Stimulated activated naive CD8-positive, alpha-beta T cell treated with anti-CD3 and anti-CD28 coated beads, Interleukin-15, Interleukin-2, amounts not matched to agents 100 U/mL and 50 U/mL, for 24 hours (primary cell): Measurements from ENCODE around the gene PCDH9.

Source experiments
- ATAC-seq: fragments of 150-1000 bp; cut with Tn5 transposase; one replicate; pipeline ENCODE4 v1.10.0; 2021
- DNase-seq: peaks from one replicate; pipeline ENCODE4 v3.0.0; 2021

PCDH9 gene

DNA sequence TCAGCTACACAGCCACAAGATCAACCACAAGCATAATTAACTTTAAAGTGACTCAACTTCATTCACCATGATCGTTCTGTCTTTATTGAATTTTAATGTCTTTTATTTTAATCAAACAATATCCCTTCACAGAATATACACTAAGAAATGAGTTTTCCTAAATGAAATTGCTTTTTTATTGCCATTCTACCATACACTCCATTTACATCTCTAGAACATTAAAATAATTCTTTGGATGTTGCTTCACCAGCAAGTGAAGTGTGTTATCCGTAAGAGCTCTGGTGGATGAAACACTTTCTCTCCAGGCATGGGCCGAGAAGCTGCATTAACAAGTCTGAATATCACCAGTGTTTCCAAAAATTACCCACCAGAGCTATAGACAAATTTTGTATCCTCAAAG is 789.2 kb downstream of the PCDH9 start:
- ATAC-seq (no peak), DNase-seq (no peak)

DNA sequence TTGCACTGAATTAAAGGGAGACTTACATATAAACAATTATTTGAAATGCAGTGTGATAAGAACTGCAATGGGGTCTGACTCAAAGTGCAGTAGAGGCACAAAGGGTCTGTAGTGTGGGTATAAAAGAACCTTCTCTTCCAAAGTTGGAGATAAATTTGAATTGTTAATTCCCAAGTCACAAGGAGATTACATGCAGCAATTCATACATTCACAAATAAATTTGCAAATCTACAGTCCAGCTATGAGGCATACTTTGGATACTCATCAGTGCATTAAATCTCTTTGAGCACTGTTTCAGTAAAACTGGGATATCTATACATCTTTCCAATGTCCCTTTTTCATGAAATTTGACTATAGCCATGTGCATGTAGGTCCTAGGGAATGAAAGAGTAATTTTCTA is 799.4 kb downstream of the PCDH9 start:
- DNase-seq (no peak), ATAC-seq (no peak)

DNA sequence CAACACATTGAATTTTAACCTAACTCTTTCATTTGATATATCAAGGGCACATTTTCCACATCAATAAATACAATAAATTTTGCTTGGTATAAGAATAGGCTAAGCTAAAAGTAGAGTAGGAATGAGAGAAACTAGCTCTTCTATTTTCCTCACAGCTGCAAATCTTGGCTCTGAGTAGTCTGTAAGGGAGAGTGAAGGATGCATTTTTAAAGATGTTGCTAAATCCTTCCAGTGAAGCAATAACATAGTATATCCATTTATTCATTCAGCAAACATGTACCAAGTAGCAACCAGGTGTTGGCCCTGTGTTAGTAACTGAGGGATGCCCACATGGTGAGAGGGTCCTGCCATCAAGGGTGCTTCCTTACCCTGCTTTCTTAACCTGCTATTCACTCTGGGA is 799.9 kb downstream of the PCDH9 start:
- DNase-seq (no peak), ATAC-seq (no peak)

- ATAC-seq (no peak), DNase-seq (no peak)
Measured at GRCh38 chr13:66429156-66429555, 801.0 kb downstream of the PCDH9 start.

- DNase-seq (no peak), ATAC-seq (no peak)
Measured at GRCh38 chr13:66427458-66427861, 802.7 kb downstream of the PCDH9 start.

- ATAC-seq (no peak), DNase-seq (no peak)
Measured at GRCh38 chr13:66425741-66426140, 804.4 kb downstream of the PCDH9 start.

DNA sequence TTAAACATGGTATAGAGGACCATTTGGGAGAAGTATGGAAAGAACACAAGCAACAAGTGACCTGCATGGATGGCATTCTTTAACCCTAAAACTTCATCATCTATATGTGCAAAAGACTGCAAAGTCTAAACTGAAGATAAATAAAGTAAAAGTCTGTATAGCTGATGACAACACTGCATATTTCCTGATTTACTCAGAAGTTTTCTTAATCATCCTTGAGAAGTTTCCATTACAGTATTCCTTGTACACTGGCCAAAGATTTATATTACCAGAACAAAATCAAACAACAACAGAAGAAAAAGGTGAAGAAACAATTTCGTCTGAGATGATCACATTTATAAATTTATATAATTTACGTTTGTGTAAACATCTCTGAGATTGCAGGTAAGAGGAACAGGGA is 805.7 kb downstream of the PCDH9 start:
- DNase-seq (no peak), ATAC-seq (no peak)

DNA sequence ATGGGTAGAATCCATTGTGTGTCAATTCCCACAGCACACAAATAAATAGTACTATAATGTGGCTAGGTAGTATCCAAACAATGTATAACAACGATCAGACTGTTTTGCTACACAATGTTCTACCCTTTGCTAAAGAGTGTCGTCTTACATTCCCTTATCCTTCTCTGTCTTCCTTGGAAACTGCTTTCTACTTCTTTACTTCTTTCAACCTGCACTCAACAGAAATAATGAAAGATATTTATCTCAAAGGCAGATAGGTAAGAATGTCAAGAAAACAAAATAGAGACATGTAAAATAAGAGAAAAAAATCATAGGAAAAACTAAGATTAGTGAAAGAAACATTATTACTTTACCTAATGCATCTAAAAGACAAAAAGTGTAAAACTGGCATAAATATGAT is 814.7 kb downstream of the PCDH9 start:
- no peak for ATAC-seq

GRCh38 chr13:66414066-66414800 is 815.9 kb downstream of the PCDH9 start:
- ATAC-seq (no peak), DNase-seq (no peak)

More for the DNA sequence above, 814.7 kb downstream of the PCDH9 start:
- no peak for DNase-seq

- ATAC-seq, result no peak
- DNase-seq, result no peak
Measured at GRCh38 chr13:66410314-66410713, 819.8 kb downstream of the PCDH9 start.

DNA sequence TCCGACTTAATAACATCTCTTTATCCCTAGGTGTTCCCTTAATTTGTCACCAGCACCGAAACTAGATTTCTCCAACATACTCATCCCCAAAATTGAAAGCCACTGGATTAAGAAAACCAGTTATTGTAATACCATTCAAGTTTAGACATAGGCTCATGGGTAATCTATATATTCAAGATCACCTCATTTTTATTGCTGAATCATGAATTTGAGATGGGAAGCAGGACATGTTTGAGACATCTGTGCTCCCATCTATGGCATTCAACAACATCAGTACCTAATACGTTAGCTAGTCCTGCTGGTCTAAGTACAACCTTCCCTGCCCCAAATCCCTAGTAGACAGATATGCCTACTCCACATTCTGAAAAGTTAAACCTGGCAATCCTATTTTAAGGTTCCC is 820.6 kb downstream of the PCDH9 start:
- DNase-seq (no peak), ATAC-seq (no peak)

GRCh38 chr13:66407128-66407527 is 823.0 kb downstream of the PCDH9 start:
- ATAC-seq, result no peak
- no peak for DNase-seq

- no peak for ATAC-seq
- DNase-seq, result no peak
Measured at GRCh38 chr13:66405908-66406802, 824.0 kb downstream of the PCDH9 start.

- no peak for DNase-seq
- no peak for ATAC-seq
Measured at GRCh38 chr13:66402546-66402945, 827.6 kb downstream of the PCDH9 start.

DNA sequence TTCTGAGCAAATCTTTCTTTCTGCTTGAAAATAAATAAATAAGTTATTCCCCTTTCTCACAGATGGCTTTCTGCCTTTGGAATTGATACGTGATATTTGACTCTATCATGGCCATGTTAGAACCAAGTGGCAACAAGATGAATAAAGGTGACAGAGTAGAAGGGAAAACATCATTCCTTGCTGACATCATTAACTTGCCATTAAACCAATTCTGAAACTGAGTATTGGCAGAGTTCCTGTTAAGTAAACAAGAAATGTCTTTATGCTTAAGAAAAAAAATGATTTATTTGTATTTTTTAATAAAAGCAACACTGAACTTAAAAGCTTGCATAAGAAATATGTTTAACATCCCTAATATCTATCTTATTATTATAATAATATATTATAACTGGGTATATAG is 828.1 kb downstream of the PCDH9 start:
- ATAC-seq (no peak), DNase-seq (no peak)

GRCh38 chr13:66400292-66400691 is 829.8 kb downstream of the PCDH9 start:
- DNase-seq (no peak), ATAC-seq (no peak)

DNA sequence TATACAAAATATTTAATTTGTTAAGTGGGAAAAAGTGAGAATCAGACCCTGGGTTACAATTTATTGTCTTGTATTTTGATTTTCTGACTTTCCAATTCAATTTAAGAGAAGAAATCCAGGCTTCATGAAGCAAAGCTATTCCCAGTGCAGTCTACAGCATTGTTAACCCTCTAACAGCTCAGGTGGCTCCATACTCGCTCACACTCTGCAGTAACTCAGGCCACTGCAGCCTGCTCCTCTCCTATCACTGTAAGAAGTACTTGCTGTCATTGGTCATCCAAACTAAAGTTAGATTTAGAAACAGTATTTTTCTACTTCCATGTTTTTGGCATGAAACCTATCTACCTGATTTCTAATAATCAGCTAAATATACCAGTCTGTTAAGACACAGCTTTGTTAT is 830.3 kb downstream of the PCDH9 start:
- no peak for ATAC-seq
- no peak for DNase-seq

DNA sequence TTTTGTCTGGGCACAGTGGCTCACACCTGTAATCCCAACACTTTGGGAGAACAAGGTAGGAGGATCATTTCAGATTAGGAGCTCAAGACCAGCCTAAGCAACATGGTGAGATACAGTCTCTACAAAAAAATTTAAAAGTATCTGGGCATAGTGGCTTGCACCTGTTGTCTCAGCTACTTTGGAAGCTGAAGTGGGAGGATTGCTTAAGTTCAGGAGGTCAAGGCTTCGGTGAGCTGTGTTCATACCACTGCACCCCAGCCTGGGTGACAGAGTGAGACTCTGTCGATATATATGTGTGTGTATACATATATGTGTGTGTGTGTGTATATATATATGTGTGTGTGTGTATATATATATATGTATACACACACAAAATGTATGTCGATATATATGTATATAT is 833.0 kb downstream of the PCDH9 start:
- ATAC-seq (no peak), DNase-seq (no peak)

DNA sequence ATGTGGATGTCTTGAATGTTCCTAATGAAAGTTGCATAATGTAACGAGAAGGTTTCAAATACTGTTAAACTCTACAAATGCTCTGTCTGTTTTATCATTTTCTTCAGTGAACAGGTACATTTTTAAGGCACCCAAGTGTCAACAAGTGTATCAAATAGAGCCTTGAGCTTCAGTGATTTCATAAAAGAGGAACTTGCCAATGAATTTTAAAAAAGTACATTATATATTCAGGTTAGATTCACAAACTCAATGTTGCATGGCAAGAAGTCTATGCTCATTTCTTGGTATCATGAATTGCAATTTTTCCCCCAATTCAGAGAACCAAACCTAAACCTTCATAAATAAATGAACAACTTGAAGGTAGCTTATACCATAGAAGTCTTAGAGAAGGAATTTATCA is 838.8 kb downstream of the PCDH9 start:
- DNase-seq, result no peak
- no peak for ATAC-seq

- no peak for DNase-seq
Measured at GRCh38 chr13:66378894-66379293, 851.2 kb downstream of the PCDH9 start.

DNA sequence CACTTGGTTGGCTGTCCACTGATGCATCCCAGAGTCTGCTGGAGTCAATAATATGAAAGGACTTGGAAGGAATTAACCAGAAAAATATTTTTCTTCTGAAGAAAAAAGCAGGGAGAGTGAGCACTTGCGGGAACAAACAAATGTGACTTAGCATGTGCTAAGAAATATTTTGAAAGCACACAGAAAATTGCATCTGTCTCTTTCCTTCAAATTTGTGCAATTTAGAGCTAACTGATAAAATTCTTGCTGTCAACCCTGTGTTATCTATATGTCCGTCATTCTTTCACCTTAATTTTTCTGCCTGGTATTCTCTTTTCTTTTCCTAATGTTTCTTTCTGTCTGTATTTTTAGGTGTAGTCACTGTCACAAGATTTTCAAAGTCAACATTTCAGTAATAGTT is 852.6 kb downstream of the PCDH9 start:
- ATAC-seq (no peak), DNase-seq (no peak)

More at GRCh38 chr13:66378894-66379293, 851.2 kb downstream of the PCDH9 start:
- ATAC-seq, result no peak

- no peak for ATAC-seq
- DNase-seq, result no peak
Measured at GRCh38 chr13:66375756-66376155, 854.4 kb downstream of the PCDH9 start.

- no peak for DNase-seq
- no peak for ATAC-seq
Measured at GRCh38 chr13:66369666-66370065, 860.5 kb downstream of the PCDH9 start.

DNA sequence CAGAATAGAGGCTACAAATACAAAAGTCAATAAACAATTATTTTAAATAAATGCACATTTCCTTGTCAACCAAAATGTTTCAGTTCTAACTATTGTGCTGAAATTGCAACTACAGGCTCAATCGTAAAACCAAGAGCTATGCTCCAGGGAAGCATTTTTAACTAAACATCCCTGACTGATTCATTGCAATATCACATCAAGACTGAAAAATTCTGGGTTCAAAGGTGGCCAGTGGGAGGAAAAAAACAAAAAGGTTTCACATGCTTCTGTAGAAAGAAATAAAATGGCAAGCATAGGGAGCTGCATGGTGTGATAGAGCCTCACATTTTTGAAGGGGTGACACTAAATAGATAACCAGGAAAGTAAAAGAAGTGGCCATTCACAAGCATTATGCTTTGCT is 862.8 kb downstream of the PCDH9 start:
- DNase-seq, result no peak
- ATAC-seq, result no peak
